Measurements from ENCODE around the gene EXOC6B. TPM values are rescaled to one million over a fixed set of nuclear protein-coding genes. Genes with fewer than 3 reads are reported as not detected.

EXOC6B gene
- total and polyA plus RNA-seq, 9 of the 15 experiments (the other 6 are each of a cell fraction or from before 2014, with no cell fraction given) = 0.28 to 4.2 (median 2.0) TPM

GRCh38 chr2:72603481-72603880 is 222.4 kb downstream of the EXOC6B start:
- Histone ChIP-seq H4K20me1 (replicated peaks; ENCODE audit: control insufficient read depth, insufficient read depth, low read length) (no peaks in the 10 kb centered on the region), H3K4me2 (ENCODE audit: insufficient read depth, low read length) (no peak overlapping the region), H3K27me3 (ENCODE audit: control insufficient read depth in 2 of 2, insufficient read depth in 2 of 2, low read length in 2 of 2) (no peaks in the 10 kb centered on the region), H3K9ac (ENCODE audit: insufficient read depth in 1 of 2, low read depth in 2 of 2, low read length in 2 of 2) (no peak overlapping the region), H3K9me1 (ENCODE audit: control insufficient read depth, insufficient read depth, low read length) (no peaks in the 10 kb centered on the region), H2AFZ (ENCODE audit: low read depth, low read length) (no peak overlapping the region), H3K9me3 (replicated peaks; ENCODE audit: control insufficient read depth, insufficient read depth, low read depth, low read length) (no peaks in the 10 kb centered on the region), H3K4me3 (no peak overlapping the region), H3K36me3 (ENCODE audit: control insufficient read depth, insufficient read depth, low read length) (no peaks in the 10 kb centered on the region), H3K27ac (ENCODE audit: extremely low read depth, low read depth, low read length) (no peak overlapping the region), H3K79me2 (ENCODE audit: control insufficient read depth, insufficient read depth, low read length) (no peaks in the 10 kb centered on the region), H3K4me1 (replicated peaks in 1 of 2; ENCODE audit: control insufficient read depth in 2 of 2, insufficient read depth in 2 of 2, low read length in 2 of 2) (no peaks in the 10 kb centered on the region; a peak in 1 of 5 replicates)
- DNase-seq (ENCODE audit: extremely low read depth in 1 of 4, low spot score in 3 of 4) (peak in 2 of 4 experiments; percentile 22 to 27), FAIRE-seq (no peak), ATAC-seq (peak; percentile 69; the same call in 2 of the 3 replicates)
- WGBS (ENCODE audit: insufficient coverage, low coverage, missing lambda C conversion rate) = 32% methylated on average over 2 of the region's 2 CpGs
- ChIA-PET POLR2A (interaction anchor here (0.7 kb wide), 1 partner anchor 68 kb away, joined by 3 read pairs; no protein-coding TSS in a partner anchor), CTCF (ENCODE audit: low intra/inter-chr PET ratio) (no interaction called here)
- BruUV-seq (replicated peaks) = no TSS peak
- intact Hi-C loops (cut with micrococcal nuclease) (loop anchor here (10.0 kb wide), 1 partner anchor 679 kb away; no protein-coding TSS in a partner anchor), in situ Hi-C loops (cut with MboI) (no loop called here)
- TF ChIP-seq MAFF (IDR thresholded peaks at IDR 0.05; ENCODE audit: low read length) (peak; percentile 68), MBD1 (CRISPR knock-in tag; IDR thresholded peaks at IDR 0.05) (no peak), NFE2L1 (tag; IDR thresholded peaks at IDR 0.05; ENCODE audit: borderline replicate concordance, low read depth) (peak; percentile 75), ZNF316 (IDR thresholded peaks at IDR 0.05) (peak; percentile 83), GATAD2B (IDR thresholded peaks at IDR 0.05; ENCODE audit: borderline replicate concordance) (no peak), MAFG (tag; conservative IDR thresholded peaks at IDR 0.05) (peak; percentile 90), MAFK (IDR thresholded peaks at IDR 0.05; ENCODE audit: low read length) (peak; percentile 69), NFE2 (IDR thresholded peaks at IDR 0.05; ENCODE audit: low read depth) (peak; percentile 90), C11orf30 (IDR thresholded peaks at IDR 0.05; ENCODE audit: low read depth) (peak; percentile 85)

Measured in K562 (cell line).